D721Med (cell line): ENCODE data around the gene XIAP.
"Not testable (repeated sequence)": the region's sequence is repeated elsewhere in the genome, so short reads cannot be mapped to it uniquely, and the experiment has no call there.

Source experiments
- DNase-seq: peaks from one replicate; pipeline ENCODE4 v3.0.0; 2011; ENCODE audit warnings: low spot score; ENCODE audit not compliant: insufficient read length
- FAIRE-seq: peaks from 2 replicates; lab custom pipeline; 2011; peaks lifted over from hg19 to GRCh38; lab: Jason Lieb, UNC
- TF ChIP-seq, protein P1 (sequence below): IDR thresholded peaks from 2 replicates; pipeline ENCODE4 v1.5.1; 2012; ENCODE audit warnings: mild to moderate bottlenecking, control low read depth; ENCODE audit not compliant: insufficient read depth; ENCODE audit errors: missing control alignments

Gene XIAP

DNA sequence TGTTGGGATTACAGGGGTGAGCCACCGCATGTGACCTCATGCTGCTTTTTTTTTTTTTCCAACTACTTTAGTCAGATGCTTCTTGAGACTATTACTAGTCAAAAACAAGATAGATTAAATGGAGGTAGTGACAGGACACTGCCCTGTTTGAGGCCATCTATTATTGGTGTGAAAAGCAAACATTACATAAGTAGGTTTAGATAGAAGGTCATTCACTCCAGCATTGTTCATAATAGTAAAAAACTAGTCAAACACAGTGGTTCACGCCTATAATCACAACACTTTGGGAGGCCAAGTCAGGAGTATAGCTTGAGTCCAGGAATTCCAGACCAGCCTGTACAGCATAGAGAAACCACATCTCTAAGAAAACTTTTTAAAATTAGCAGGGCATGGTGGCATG, 16.3 kb downstream of the XIAP start:
- TF ChIP-seq, protein P1, sequence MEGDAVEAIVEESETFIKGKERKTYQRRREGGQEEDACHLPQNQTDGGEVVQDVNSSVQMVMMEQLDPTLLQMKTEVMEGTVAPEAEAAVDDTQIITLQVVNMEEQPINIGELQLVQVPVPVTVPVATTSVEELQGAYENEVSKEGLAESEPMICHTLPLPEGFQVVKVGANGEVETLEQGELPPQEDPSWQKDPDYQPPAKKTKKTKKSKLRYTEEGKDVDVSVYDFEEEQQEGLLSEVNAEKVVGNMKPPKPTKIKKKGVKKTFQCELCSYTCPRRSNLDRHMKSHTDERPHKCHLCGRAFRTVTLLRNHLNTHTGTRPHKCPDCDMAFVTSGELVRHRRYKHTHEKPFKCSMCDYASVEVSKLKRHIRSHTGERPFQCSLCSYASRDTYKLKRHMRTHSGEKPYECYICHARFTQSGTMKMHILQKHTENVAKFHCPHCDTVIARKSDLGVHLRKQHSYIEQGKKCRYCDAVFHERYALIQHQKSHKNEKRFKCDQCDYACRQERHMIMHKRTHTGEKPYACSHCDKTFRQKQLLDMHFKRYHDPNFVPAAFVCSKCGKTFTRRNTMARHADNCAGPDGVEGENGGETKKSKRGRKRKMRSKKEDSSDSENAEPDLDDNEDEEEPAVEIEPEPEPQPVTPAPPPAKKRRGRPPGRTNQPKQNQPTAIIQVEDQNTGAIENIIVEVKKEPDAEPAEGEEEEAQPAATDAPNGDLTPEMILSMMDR, result no peak
- DNase-seq (no peak), FAIRE-seq (no peak)

GRCh38 chrX:123876844-123877243, 17.0 kb downstream of the XIAP start:
- TF ChIP-seq, protein P1, result no peak
- DNase-seq (no peak), FAIRE-seq (no peak)

GRCh38 chrX:123878252-123878721, 18.4 kb downstream of the XIAP start:
- TF ChIP-seq, protein P1, result no peak
- no peak for FAIRE-seq
- DNase-seq, result no peak

DNA sequence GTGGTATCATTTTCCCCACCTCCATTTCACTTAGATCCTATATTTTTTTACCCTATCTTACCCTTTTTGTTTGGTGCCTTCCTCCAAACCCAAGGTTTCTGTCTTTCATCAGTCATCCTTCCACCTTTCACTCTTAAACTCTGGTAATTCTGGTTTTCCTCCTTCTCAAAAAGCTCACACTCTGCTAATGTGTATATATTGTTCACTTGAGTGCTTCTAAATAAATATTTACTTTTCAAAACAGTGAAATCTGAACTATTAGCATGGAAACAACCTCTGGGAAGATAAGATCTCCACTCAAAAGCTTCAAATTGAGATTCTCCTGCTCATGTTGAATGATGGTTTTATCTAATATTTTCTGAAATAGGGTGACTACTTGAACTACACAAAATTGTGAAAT, 21.5 kb downstream of the XIAP start:
- FAIRE-seq (no peak), DNase-seq (no peak)
- TF ChIP-seq, protein P1, result no peak

GRCh38 chrX:123882391-123882790, 22.5 kb downstream of the XIAP start:
- TF ChIP-seq, protein P1, result no peak
- no peak for FAIRE-seq
- no peak for DNase-seq

DNA sequence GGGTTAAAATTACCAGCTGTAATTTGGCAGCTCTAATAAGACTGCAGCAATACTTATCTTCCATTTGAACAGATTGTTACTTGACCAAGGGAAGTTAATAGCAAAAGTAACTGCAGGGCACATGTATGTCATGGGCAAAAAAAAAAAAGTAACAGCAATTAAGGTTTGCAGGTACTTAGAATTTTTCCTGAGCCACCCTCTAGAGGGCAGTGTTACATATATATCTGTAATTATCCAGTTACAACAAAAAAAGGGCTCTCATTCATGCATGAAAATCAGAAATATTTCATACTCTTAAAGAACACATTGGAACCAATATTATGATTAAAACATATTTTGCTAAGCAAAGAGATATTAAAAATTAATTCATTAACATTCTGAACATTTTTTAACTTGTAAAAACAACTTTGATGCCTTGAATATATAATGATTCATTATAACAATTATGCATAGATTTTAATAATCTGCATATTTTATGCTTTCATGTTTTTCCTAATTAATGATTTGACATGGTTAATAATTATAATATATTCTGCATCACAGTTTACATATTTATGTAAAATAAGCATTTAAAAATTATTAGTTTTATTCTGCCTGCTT, 25.1 kb downstream of the XIAP start:
- peak; percentile 69 for FAIRE-seq
- no peak for DNase-seq

GRCh38 chrX:123899701-123900100, 39.8 kb downstream of the XIAP start:
- DNase-seq (no peak), FAIRE-seq (peak; percentile 70)

More for the DNA sequence above, 25.1 kb downstream of the XIAP start:
- TF ChIP-seq, protein P1, result peak; percentile 32

DNA sequence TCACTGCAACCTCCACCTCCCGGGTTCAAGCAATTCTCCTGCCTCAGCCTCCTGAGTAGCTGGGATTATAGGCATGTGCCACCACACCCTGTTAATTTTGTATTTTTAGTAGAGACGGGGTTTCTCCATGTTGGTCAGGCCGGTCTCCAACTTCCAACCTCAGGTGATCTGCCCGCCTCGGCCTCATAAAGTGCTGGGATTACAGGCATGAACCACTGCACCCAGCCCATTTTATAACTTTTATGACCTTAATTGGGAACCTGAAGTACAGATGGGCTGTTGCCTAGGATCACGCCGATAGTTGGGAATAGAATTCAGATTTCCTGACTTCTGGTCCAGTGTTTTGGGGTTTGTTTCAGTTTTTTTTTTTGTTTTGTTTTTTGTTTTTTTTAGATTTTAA, 43.4 kb downstream of the XIAP start:
- FAIRE-seq, DNase-seq: not testable (repeated sequence)

More at GRCh38 chrX:123899701-123900100, 39.8 kb downstream of the XIAP start:
- TF ChIP-seq, protein P1, result no peak
